ENCODE measurements around the gene SLC5A6. TPM values are rescaled to one million over a fixed set of nuclear protein-coding genes. Genes with fewer than 3 reads are reported as not detected.

SLC5A6 gene
- total RNA-seq, 1 donor from 2014 or later = 76.3 TPM

GRCh38 chr2:27241761-27242613 lies 29.9 kb upstream of the SLC5A6 start:
- Mint-ChIP-seq H3K4me3 (no peak overlapping the region), H3K36me3 (peaks cover 10% of the 10 kb centered on the region), H3K27ac (no peak overlapping the region), H3K4me1 (ENCODE audit: unreplicated experiment) (no peaks in the 10 kb centered on the region), H3K9me3 (no peaks in the 10 kb centered on the region), H3K27me3 (no peaks in the 10 kb centered on the region)
- no peak for DNase-seq (ENCODE audit: extremely low spot score, unreplicated experiment)
- no peak for TF ChIP-seq CTCF (conservative IDR thresholded peaks at IDR 0.05)

GRCh38 chr2:27240406-27240805 lies 28.3 kb upstream of the SLC5A6 start:
- no peaks in the 10 kb centered on the region for H3K9me3 Mint-ChIP-seq
- DNase-seq (ENCODE audit: extremely low spot score, unreplicated experiment) = no peak
- H3K27me3 Mint-ChIP-seq = no peaks in the 10 kb centered on the region
- H3K27ac Mint-ChIP-seq = no peak overlapping the region
- TF ChIP-seq CTCF (conservative IDR thresholded peaks at IDR 0.05) = no peak
- no peak overlapping the region for H3K4me3 Mint-ChIP-seq
- H3K36me3 Mint-ChIP-seq = peaks cover 14% of the 10 kb centered on the region
- no peaks in the 10 kb centered on the region for H3K4me1 Mint-ChIP-seq (ENCODE audit: unreplicated experiment)

- no peak overlapping the region for H3K4me3 Mint-ChIP-seq
- no peak for DNase-seq (ENCODE audit: extremely low spot score, unreplicated experiment)
- no peak for TF ChIP-seq CTCF (conservative IDR thresholded peaks at IDR 0.05)
- H3K4me1 Mint-ChIP-seq (ENCODE audit: unreplicated experiment) = no peaks in the 10 kb centered on the region
- no peak overlapping the region for H3K27ac Mint-ChIP-seq
- H3K27me3 Mint-ChIP-seq = no peaks in the 10 kb centered on the region
- H3K9me3 Mint-ChIP-seq = no peaks in the 10 kb centered on the region
- peaks cover 17% of the 10 kb centered on the region for H3K36me3 Mint-ChIP-seq
These were observed 26.9 kb upstream of the SLC5A6 start for GRCh38 chr2:27238976-27239375.

GRCh38 chr2:27237341-27237945 lies 25.4 kb upstream of the SLC5A6 start:
- TF ChIP-seq CTCF (conservative IDR thresholded peaks at IDR 0.05) = no peak
- Mint-ChIP-seq H3K4me3 (no peak overlapping the region), H3K27ac (no peak overlapping the region), H3K27me3 (no peaks in the 10 kb centered on the region), H3K4me1 (ENCODE audit: unreplicated experiment) (no peaks in the 10 kb centered on the region), H3K36me3 (peaks cover 24% of the 10 kb centered on the region), H3K9me3 (no peaks in the 10 kb centered on the region)
- DNase-seq (ENCODE audit: extremely low spot score, unreplicated experiment) = no peak

- DNase-seq (ENCODE audit: extremely low spot score, unreplicated experiment) = no peak
- TF ChIP-seq CTCF (conservative IDR thresholded peaks at IDR 0.05) = no peak
- H3K27ac Mint-ChIP-seq = no peak overlapping the region
- no peaks in the 10 kb centered on the region for H3K27me3 Mint-ChIP-seq
- H3K9me3 Mint-ChIP-seq = no peaks in the 10 kb centered on the region
- H3K4me1 Mint-ChIP-seq (ENCODE audit: unreplicated experiment) = no peaks in the 10 kb centered on the region
- peaks cover 24% of the 10 kb centered on the region for H3K36me3 Mint-ChIP-seq
- no peak overlapping the region for H3K4me3 Mint-ChIP-seq
These were observed 24.6 kb upstream of the SLC5A6 start for GRCh38 chr2:27236626-27237025.
